ENCODE measurements around the gene NPBWR2. TPM values are rescaled to one million over a fixed set of nuclear protein-coding genes. Genes with fewer than 3 reads are reported as not detected.

The NPBWR2 gene, protein sequence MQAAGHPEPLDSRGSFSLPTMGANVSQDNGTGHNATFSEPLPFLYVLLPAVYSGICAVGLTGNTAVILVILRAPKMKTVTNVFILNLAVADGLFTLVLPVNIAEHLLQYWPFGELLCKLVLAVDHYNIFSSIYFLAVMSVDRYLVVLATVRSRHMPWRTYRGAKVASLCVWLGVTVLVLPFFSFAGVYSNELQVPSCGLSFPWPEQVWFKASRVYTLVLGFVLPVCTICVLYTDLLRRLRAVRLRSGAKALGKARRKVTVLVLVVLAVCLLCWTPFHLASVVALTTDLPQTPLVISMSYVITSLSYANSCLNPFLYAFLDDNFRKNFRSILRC
- polyA plus RNA-seq (ENCODE audit: insufficient read length in 3 of 3): not detected

DNA sequence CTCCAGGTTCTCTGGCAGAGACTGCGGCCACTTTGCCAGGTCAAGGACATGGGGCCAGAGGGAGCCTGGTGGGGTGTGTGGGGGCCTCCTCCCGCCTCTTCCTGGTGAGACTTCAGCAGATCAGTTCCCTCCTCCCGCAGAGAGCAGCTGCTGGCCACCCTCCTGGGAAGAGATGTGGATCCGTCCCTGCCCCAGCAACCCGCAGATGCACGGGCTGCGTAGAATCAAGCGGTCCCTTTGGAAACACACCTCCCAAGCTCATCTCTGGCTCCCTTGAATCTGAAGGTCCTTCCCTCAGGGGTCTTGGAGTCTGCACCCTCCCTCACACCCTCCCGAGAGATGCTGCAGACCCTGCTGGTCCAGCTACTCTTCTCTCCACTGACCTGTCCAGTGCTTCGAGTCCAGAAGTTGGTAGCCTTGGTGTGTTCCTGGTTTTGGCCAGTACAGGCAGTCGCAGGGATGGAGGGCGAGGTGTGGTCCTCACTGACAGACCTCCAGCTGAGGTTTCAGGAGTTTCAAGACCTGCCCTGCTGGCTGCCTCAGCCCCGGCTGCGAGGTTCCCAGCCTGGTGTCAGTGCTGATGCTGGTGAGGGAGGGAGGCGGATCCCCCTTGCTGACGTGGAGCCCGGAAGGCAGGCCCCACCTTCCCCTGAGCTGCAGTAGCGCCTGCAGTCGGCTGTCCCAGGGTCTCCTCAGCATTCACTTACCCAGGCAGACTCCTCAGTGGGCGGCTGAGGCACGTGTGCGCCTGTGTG lies at the start of gene NPBWR2:
TSS of gene NPBWR2 (minus strand) at position 585 of the 755 bp plus-strand sequence. CDS start 734 bp downstream, outside the sequence.
- DNase-seq (ENCODE audit: low read depth in 3 of 3, low spot score in 2 of 3): no peak

DNA sequence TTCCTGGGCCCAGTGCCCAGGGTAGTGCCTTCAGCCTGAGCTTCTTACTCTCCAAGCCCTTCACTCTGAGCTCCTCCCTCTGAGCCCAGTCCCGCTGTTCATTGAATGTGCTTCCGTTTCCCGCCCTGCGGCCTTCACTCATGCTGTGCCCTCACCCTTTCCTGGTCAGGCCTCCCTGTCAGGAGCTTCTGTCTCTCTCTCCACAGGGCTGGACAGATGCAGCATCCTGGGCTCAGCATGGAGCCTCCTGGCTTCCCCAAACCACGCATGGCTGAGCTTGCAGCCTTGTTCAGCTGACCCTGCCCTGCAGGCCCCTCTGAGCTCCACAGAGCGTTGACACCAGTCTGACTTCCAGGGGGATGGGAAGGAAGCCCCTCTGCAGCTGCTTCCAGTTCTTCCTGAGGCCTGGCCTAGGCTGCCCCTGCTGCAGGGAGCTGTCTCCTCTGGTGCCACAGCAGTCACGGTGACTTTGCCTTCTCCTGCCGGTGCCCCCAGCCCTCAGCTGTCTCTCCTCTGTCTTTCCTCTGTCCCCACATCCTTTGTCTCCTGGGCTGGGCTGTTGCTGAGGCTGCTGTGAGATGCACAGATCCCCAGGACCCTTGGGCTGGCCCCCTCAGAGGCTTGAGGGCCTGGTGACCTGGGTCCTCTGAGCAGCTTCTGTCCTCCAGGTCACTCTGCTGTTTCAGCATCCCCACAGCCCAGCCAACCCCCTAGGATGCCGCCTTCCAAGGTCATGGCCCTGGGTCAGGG lies 48.9 kb upstream of the NPBWR2 start:
- no peak for DNase-seq (ENCODE audit: low read depth in 3 of 3, low spot score in 2 of 3)

DNA sequence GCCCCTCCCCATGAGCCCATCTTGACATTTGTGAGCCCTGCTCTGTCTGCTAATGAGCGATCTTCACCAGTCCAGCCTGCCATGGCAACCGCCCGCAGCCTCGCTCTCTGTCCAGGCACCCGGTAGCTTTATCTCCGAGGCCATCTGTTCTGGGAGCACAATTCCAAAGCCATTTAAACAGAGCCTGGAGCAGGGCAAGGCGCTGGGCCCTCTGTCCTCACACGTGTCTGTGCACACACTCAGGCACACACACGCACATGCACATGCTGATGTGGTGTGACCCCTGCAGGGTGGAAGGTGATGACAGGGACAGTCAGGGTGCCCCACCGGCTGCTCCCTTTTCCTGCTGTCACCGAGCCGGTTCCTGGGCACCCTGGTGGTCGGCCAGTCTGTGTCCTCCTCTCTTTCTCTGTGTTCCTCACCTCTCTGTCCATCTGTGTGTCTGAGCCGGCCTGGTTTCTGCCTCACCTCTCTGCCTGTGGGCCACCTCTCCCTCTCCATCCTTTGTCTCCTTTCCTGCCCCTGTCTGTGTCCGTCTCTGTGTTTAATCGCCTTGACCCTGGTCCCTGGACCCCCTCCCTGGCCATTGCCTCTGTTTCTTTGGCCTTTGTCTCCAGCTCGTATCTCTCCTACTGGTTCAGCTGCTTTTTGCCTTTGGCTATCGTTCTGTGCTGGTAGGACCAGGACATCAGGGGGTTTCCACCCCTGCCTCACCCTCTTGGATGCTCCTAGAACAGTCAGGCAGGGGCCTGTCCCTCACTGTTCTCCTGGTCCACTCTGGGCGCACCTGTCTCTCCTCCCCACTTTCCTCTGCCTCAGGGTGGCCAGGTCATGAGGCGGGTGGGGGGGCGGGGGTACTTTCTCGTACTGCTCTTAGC lies 48.1 kb upstream of the NPBWR2 start:
- DNase-seq (ENCODE audit: low read depth in 3 of 3, low spot score in 2 of 3): no peak

DNA sequence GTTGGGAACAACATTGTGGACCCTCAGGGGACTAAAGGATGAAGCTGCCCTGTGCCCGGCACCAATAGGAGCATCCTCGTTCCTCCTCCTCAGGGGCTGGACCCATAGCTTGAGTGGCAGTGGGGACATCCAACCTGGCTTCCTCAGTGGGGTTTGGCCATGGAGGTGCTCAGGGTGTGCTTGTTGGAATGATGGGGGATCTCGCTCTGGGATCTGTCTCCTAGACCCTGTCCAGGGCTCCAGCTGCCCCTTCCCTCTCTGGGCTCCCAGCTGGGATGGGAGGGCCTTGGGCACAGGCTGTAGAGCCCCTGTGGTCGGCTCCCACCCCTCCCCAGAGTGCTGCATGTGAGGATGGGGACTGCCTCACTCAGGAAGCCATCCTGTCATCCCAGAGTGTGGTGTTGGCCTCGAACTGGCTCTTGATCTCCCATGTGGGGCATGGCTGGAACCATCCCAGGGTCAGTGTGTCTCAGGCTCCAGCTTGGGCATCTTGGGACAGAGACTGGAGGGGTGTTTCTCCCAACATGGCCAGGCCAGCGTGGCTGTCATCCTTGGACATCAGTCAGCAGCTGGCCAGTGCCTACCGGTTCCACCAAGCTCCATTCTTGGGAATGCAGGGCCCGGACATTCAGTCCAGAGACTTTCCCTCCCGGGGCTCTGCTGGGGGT lies 47.4 kb upstream of the NPBWR2 start:
- no peak for DNase-seq (ENCODE audit: low read depth in 3 of 3, low spot score in 2 of 3)

DNA sequence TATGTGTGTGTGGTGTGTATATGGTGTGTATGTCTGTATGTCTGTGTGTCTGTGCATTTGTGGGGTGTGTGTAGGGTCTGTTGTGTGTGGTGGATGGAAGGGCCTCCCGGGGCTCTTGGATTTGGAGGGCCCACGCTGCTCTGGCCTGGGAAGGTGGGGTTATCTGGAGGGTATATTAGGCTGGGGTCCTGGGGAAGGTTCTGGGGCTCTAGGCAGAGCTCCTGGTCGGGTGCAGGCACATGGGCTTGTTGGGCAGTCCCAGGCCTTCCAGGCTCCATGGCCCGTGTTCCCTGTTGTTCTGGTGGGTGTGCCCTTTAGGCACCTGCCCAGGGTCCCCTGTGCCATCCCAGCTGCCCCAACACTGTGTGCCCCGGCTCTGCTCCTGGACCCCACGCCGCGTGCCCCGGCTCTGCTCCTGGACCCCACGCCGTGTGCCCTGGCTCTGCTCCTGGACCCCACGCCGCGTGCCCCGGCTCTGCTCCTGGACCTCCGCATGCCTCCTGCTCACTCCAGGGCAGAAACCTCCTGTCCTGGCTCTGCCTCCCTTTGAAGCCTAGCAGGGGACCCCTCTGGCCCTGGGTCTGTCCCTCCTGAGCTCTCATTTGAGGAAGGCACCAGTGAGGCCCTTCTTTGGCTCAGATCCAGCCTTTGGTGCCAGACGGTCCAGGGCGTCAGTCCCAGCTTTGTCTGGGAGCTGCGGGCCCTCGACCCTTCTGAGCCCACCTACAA lies 46.7 kb upstream of the NPBWR2 start:
- no peak for DNase-seq (ENCODE audit: low read depth in 3 of 3, low spot score in 2 of 3)

DNA sequence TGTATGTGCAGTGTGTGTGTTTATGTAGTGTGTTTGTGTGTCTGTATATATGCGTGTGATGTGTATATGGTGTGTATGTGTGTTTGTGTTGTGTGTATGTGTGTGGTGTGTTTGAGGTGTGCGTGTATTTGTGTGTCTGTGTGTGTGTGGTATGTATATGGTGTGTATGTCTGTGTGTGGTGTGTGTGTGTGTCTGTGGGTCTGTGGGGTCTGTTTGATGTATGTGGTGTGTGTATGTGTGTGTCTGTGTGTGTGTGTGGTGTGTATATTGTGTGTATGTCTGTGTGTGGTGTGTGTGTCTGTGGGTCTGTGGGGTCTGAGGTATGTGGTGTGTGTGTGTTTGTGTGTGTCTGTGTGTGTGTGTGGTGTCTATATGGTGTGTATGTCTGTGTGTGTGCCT lies 46.0 kb upstream of the NPBWR2 start:
- DNase-seq (ENCODE audit: low read depth in 3 of 3, low spot score in 2 of 3): no peak

DNA sequence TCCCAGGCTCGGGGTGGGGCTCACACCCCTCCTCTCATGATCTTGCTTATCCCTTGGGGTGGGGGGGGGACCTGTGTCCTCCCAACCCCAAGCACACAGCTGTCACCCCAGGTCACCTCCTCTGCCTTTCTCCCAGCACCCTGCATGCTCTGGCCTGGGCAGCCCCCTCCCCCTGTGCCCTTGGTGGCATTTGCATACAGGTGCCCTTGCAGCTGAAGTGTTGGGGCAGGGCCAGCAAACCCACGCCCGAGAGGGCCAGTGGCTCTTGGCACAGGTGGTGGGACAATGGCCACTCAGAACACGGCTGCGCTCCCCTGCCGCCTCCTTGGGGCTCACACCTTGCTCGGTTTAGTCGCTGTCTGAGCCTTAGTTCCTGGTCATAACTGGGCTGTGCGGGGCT lies 45.5 kb upstream of the NPBWR2 start:
- DNase-seq (ENCODE audit: low read depth in 3 of 3, low spot score in 2 of 3): no peak

DNA sequence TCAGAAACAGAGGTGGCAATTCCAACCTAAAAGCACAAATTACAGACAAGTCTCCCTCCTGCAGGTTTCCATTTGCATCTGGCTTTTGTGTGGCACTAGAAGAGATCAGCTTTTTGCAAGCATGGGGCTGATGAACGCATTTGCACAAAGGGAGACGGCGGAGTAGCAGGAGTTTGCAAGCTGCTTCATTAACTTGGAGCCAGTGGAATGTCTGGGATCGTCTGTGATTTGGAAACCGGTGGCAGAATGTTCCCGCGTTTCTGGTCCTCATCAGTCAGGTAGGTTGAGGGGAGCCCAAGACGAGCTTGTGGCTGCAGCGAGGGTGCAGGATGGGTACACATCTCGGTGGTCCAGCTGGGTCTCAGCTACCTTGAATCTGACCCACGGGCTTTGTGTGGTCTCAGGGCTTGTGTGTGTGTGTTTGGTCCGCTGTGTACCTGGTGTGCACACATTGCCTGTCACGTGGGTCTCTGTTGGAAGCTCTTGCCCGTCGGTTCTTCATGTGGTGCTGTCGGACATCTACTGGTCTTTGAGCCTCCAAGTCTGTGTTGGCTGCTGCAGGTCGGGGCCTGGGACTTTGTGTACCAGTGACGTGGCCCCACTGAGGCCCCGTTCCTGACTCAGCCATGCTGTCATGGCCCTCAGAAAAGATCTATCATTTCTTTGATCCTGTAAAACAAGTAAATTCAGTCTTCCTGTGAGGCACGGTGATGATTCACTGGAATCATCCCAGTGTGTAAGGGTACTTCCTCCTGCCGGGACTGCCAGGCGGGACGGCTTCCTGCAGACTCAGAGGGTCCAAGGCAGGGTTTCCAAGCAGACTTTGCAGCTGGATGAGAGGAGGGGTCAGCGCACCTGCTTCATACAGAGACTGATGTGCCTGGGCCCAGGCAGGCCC lies 44.5 kb upstream of the NPBWR2 start:
- DNase-seq (ENCODE audit: low read depth in 3 of 3, low spot score in 2 of 3): no peak

DNA sequence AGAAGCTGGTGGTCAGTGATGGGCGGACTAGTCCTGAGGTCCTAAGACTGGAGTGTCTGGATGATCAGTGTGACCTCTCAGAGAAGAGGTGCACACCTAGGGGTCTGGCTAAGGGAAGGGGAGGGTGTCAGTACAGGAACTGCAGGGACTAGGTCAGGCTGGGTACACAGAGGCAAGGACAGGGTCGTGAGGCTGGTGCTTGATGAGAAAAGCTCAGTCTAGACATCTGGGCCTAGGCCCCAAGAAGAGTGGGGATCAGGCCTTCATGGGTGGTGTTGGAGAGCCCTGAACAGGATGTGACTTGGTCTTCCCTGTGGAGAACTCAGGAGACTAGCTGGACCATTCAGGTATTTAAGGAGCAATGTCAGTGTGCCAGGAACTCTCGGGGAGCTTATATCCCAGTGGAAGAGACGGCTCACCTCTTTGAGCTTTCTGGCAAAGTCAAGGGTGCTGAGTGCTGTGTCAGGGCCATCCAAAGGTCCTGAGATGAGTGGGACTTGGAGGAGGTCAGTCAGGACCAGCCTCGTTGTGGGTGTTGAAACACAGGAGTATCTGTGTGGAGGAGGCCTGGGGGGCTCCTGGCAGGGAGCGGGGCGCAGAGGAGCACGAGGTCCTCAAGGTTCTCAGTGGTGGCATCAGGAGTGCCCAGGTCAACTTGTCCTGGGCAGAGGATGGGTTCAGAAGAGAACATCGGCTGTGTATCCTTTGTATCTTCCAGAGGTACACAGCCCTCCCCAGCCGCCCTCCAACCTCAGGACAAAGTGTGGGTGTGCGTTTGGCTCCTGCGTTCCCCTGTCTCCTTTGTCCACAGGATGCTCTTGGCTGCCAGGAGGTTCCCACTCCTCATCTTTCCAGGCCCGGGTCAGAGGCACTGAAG lies 43.6 kb upstream of the NPBWR2 start:
- no peak for DNase-seq (ENCODE audit: low read depth in 3 of 3, low spot score in 2 of 3)

DNA sequence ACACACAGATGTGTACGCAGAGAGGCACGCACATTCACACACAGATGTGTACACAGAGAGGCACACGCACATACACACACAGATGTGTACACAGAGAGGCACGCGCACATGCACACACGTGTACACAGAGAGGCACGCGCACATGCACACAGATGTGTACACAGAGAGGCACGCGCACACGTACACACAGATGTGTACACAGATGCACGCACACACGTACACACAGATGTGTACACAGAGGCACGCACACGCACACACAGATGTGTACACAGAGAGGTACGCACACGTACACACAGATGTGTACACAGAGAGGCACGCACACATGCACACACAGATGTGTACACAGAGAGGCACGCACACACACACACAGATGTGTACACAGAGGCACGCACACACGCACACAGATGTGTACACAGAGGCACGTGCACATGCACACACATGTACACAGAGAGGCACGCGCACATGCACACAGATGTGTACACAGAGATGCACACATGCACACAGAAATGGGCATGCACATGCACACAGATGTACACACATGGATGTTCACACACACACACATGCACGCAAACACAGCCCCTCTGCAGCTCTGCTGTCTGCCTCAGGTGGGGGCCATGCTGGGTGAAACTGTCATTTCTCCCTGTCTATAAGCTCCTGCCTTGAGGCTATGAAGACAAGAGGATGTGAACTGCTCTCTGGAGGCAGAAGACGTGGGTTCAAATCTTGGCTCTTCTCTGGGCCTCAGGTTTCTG lies 42.6 kb upstream of the NPBWR2 start:
- DNase-seq (ENCODE audit: low read depth in 3 of 3, low spot score in 2 of 3): no peak

DNA sequence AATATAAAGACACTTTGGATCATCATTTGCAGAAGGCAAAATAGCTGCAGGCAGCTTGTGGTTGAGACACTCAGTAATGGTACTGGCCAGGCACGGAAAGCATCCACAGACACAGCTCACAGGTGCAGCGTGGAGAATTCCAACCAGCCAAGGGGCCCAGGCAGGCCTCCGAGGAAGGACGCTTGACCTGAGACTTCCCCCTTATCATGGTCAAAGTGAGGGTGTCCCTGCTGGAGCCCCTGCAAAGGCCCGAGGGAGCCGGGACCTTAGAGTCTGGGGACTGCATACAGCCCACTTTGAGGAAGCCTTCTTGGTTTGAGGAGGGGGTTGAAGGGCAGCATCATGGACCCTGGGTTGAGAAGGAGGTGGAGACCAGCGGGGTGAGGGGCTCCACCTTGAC lies 41.8 kb upstream of the NPBWR2 start:
- DNase-seq (ENCODE audit: low read depth in 3 of 3, low spot score in 2 of 3): no peak

DNA sequence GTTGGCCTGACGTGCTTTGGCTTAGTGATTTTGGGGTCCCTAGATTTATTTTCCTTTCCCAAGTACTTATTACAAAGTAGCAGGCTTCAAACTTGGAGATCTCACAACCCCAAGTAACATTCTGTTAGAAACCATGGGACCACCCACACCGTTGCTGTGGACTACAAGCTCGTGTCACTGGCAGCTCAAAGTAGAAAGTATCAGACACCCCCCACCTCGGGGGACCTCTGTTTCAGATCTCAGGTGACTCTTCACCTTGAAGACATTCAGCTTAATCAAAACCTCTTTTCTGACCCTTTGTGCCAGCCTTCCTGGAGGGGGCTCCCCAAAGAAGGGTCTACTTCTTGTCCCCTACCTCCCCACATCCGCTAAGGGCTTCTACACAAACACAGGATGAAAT lies 41.2 kb upstream of the NPBWR2 start:
- DNase-seq (ENCODE audit: low read depth in 3 of 3, low spot score in 2 of 3): no peak

DNA sequence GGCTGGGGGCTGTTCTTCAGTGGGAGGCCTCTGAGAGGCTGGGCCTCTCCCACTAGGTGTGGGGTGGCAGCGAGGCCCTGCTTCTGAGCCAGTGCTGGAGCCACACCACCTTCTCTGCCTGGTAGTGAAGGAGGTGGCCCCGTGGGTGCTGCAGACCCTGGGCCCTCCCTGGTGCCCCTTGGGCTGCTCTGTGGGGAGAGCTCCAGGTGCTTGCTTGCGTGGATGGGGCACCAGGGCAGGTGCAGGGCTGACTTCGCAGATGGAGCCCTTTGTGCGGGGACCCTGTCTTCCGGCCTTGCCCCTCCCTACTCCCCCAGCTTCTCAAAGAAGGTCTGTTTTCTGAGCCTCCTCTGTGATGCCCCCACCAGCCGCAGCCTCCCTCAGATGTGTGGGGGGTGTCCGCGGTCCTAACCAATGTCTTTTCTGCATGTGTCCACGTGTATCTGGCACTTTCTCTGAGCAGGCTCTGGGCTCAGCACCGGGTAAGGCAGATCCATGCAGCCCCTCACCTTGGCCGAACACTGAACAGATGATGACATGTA lies 39.6 kb upstream of the NPBWR2 start:
- DNase-seq (ENCODE audit: low read depth in 3 of 3, low spot score in 2 of 3): no peak

DNA sequence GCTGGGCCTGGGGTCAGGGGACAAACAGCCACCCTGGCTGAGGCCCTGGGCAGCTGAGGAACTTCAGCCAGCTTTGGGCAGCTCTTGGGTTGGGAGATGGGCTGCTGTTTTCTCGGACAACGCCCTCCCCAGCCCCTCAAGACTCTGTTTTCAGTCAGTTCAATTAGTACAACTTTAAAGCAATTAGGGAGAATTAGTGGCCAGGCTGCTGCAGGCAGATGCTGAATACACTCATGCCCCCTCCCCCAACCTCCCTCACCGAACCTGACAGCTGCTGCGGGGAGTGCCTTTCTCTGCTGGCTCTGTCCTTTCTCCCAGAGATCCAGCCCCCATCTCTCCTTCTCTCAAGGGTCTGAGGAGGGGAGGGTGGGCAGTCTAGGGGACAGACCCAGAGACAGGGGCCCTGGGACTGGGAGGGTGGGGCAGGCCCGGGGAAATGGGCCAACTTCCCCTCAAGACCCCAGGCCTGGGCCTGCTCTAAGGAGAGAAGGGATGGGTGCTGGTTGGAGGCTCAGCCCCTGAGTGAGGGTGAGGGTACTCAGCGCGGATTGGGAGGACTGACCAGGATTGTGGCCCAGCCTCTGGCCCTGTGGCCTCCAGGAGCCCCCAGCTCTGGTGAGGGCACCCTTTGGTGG lies 39.1 kb upstream of the NPBWR2 start:
- no peak for DNase-seq (ENCODE audit: low read depth in 3 of 3, low spot score in 2 of 3)

DNA sequence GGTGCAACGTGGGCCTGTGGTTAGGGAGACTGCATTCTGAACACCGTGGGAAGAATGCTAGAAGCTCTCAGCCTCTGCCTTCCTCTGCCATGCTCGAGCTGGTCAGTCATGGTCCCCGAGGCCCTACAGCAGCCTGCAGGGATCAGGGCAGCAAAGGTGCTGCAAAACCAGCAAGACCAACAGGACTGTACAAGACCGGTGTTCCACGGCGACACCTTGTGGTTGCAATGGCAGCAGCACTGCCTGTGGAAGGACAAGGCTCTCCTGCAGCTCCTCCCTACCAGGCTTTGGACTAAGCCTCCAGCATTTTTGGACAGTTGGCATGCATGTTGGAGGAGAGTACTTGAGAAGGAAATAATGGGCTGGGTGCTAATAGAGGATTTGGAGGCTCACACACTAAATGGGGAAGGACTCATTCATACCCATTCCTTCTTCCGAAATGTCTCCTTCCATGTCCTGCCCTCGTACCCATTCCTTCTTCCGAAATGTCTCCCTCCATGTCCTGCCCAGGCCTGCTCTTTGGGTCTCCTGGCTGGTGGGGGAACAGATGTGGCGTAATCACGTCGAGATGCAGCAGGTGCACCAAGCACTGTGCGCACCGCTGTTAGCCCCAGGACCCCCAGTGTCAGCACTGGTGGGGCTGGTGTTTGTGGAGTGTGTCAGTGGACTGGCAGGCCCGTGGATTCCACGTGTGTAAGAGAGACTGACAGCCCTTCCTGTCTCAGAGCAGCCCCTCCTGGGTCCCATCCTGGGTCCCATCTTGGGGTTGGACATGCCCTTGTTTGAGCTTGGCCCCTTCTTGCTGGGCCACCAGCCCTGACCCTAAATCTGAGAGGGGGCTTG lies 38.3 kb upstream of the NPBWR2 start:
- DNase-seq (ENCODE audit: low read depth in 3 of 3, low spot score in 2 of 3): no peak

All from right renal cortex interstitium (tissue), 3 donors.